KMS-11 (cell line): Measurements from ENCODE around the gene PCED1B.

Source experiments
- H2AFZ ChIP-seq: fragments of 200-600 bp; sonication (generic); 2 replicates; pipeline ENCODE4 v1.6.1; 2016; ENCODE audit warnings: antibody characterized with exemption, mixed run types, low read depth
- H3K27ac ChIP-seq: fragments of 200-600 bp; sonication (generic); 2 replicates; pipeline ENCODE4 v1.6.1; 2016; ENCODE audit warnings: mild to moderate bottlenecking, mixed run types
- H3K27me3 ChIP-seq: fragments of 200-600 bp; sonication (generic); 2 replicates; pipeline ENCODE4 v1.6.1; 2017; ENCODE audit warnings: mild to moderate bottlenecking, low read depth, mixed run types, moderate library complexity; ENCODE audit not compliant: insufficient read depth
- H3K36me3 ChIP-seq: fragments of 200-600 bp; sonication (generic); 2 replicates; pipeline ENCODE4 v1.6.1; 2017; ENCODE audit warnings: mild to moderate bottlenecking, mixed run types; ENCODE audit not compliant: insufficient read depth
- H3K4me1 ChIP-seq: fragments of 200-600 bp; sonication (generic); 2 replicates; pipeline ENCODE4 v1.6.1; 2016; ENCODE audit warnings: mild to moderate bottlenecking, low read depth, mixed run types; ENCODE audit not compliant: poor library complexity, severe bottlenecking
- H3K4me2 ChIP-seq: fragments of 200-600 bp; sonication (generic); 2 replicates; pipeline ENCODE4 v1.7.0; 2016; ENCODE audit warnings: mild to moderate bottlenecking, mixed run types
- H3K4me3 ChIP-seq: fragments of 200-600 bp; sonication (generic); IDR thresholded peaks from 2 replicates; pipeline ENCODE4 v1.6.1; 2017; ENCODE audit warnings: low read depth, low read length, mixed read lengths; ENCODE audit not compliant: insufficient read depth
- H3K79me2 ChIP-seq: fragments of 200-600 bp; sonication (generic); 2 replicates; pipeline ENCODE4 v1.6.1; 2016; ENCODE audit warnings: low read depth, mixed run types; ENCODE audit not compliant: insufficient read depth
- H3K9ac ChIP-seq: fragments of 200-600 bp; sonication (generic); 2 replicates; pipeline ENCODE4 v1.6.1; 2016; ENCODE audit warnings: mild to moderate bottlenecking, mixed run types
- H4K20me1 ChIP-seq: fragments of 200-600 bp; sonication (generic); 2 replicates; pipeline ENCODE4 v1.6.1; 2016; ENCODE audit warnings: mild to moderate bottlenecking, mixed run types; ENCODE audit not compliant: insufficient read depth
- TF ChIP-seq, protein P1 (sequence below): fragments of 200-600 bp; sonication (generic); conservative IDR thresholded peaks from 2 replicates; pipeline ENCODE4 v1.6.1; 2017; ENCODE audit warnings: low read depth, mild to moderate bottlenecking, antibody characterized with exemption, low read length, moderate library complexity, mixed read lengths

PCED1B gene

DNA sequence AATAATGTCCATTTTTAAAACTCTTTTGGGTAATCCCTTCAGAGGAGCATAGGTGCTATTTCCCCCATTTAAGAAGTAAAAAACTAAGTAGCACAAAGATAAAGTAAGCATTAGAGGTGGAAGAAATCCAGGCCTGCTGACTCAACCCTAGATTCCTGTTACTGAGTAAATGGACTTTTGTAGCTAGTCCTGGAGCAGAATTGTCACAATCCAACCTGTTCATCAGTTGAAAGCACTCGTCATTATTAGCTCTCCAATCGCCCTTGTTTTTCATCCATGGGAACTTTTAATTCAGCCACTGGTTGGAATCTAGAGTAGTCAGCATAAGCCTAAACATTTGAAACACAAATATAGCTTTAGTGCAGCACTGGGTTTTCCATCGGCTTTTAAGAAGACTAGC is 139.8 kb downstream of the PCED1B start:
- no peaks in the 10 kb centered on the region for H4K20me1 ChIP-seq
- TF ChIP-seq, protein P1, sequence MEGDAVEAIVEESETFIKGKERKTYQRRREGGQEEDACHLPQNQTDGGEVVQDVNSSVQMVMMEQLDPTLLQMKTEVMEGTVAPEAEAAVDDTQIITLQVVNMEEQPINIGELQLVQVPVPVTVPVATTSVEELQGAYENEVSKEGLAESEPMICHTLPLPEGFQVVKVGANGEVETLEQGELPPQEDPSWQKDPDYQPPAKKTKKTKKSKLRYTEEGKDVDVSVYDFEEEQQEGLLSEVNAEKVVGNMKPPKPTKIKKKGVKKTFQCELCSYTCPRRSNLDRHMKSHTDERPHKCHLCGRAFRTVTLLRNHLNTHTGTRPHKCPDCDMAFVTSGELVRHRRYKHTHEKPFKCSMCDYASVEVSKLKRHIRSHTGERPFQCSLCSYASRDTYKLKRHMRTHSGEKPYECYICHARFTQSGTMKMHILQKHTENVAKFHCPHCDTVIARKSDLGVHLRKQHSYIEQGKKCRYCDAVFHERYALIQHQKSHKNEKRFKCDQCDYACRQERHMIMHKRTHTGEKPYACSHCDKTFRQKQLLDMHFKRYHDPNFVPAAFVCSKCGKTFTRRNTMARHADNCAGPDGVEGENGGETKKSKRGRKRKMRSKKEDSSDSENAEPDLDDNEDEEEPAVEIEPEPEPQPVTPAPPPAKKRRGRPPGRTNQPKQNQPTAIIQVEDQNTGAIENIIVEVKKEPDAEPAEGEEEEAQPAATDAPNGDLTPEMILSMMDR = no peak
- no peak overlapping the region for H3K4me2 ChIP-seq
- no peak overlapping the region for H3K4me3 ChIP-seq
- H3K9ac ChIP-seq = no peak overlapping the region
- H3K79me2 ChIP-seq = no peaks in the 10 kb centered on the region
- no peaks in the 10 kb centered on the region for H3K36me3 ChIP-seq
- H2AFZ ChIP-seq = no peak overlapping the region
- H3K27me3 ChIP-seq = no peaks in the 10 kb centered on the region
- peaks cover 31% of the 10 kb centered on the region for H3K4me1 ChIP-seq
- no peak overlapping the region for H3K27ac ChIP-seq

DNA sequence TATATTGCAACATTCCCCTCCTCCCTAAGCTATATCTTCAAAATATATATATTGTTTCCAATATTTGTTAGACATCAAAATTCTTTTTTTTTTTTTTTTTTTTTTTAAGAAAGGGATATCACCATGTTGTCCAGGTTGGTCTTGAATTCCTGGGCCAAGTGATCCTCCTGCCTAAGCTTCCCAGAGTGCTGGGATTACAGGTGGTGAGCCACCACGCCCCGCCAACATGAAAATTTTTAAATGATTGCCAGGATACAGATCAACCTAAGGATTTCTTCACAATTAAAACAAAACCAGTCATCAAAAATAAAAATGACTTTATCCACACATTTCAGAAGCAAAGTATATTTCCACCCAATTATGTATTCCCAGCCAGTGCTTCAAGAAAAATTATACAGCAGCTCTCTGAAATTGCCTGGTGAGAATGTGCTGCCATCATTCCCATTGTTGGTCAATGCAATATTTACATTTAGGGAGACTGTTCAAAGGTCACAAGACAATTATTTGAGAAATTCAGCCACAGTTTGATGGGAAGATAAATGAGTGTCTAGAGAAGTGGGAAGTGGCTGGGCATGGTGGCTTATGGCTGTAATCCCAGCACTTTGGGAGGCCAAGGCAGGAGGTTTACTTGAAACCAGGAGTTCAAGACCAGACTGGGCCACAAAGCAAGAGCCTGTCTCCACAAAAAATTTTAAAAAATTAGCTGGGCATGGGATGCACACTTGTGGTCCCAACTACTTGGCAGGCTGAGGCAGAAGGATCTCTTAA is 142.0 kb downstream of the PCED1B start:
- H2AFZ ChIP-seq = no peak overlapping the region
- no peaks in the 10 kb centered on the region for H4K20me1 ChIP-seq
- no peak overlapping the region for H3K4me3 ChIP-seq
- peaks cover 19% of the 10 kb centered on the region for H3K4me1 ChIP-seq
- H3K4me2 ChIP-seq = no peak overlapping the region
- no peak overlapping the region for H3K27ac ChIP-seq
- no peaks in the 10 kb centered on the region for H3K79me2 ChIP-seq
- TF ChIP-seq, protein P1 = no peak
- no peaks in the 10 kb centered on the region for H3K27me3 ChIP-seq
- H3K36me3 ChIP-seq = no peaks in the 10 kb centered on the region; the same call in 1 of the 2 replicates
- H3K9ac ChIP-seq = no peak overlapping the region

DNA sequence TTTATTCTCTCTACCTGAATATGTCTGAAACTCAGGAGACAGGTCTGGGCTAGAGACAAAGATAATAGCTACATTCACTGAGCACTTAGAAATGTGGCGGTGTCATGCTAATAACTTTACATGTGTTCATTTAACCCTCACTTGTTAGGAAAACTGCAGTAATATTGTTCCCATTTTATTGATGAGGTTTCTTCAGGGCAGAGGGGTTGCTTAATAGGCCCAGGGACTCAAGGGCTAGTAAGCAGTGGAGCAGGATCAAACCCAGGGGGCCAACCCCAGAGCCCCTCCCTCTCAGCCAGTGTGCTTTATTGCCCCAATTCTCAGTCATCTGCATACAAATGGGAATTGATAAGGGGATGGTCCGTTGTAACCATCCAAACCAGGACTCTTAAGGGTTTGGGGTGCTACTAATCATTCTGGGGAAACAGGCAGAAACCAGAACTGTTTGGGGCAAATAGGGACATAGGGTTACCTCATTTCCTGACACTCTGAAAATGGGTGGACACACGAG is 143.2 kb downstream of the PCED1B start:
- H3K4me1 ChIP-seq = peaks cover 8% of the 10 kb centered on the region
- H3K4me3 ChIP-seq = no peak overlapping the region
- H2AFZ ChIP-seq = no peak overlapping the region
- no peaks in the 10 kb centered on the region for H3K27me3 ChIP-seq
- no peak overlapping the region for H3K9ac ChIP-seq
- H3K79me2 ChIP-seq = no peaks in the 10 kb centered on the region
- no peaks in the 10 kb centered on the region for H4K20me1 ChIP-seq
- H3K27ac ChIP-seq = no peak overlapping the region
- TF ChIP-seq, protein P1 = no peak
- no peak overlapping the region for H3K4me2 ChIP-seq
- H3K36me3 ChIP-seq = no peaks in the 10 kb centered on the region; the same call in 1 of the 2 replicates

DNA sequence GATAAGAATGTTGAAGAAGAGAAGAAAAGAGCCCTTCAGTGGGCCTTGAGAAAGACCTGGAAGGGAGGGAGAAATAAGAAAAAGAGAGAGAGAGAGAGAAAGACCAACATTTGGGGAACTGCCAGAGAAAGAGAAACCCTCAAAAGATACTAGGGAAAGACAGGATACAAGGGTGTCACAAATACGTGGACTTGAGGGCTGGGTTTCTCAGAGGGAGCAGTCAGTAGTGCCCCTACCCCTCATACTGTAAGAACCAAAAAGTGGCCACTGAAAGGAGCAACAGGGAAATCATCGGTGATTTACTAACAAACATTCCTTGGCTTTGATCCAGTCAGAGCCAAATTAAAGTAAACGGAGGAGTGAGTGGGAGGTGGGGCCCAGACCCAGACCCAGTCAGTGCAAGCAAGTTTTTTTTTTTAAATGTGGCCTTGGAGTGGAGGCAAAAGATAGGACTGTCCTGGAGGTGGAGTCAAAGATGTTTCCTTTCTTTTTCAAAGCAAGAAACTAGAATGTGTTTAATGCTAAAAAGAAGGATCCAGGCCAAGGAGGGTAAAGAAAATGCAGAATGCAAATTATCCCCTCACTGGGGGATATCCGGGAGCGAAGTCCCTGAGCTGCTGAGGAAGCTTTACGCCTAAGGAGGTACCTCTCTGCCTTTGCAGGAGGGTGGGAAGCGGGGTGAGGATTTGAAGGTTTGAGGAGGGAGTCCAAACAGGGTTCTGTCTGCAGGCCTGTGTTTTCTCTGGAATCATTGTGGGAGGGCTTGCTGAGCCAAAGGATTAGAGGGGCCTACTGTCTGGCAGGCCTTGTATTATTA is 143.8 kb downstream of the PCED1B start:
- H4K20me1 ChIP-seq = no peaks in the 10 kb centered on the region
- H2AFZ ChIP-seq = no peak overlapping the region
- no peak overlapping the region for H3K4me2 ChIP-seq
- H3K4me3 ChIP-seq = no peak overlapping the region
- no peaks in the 10 kb centered on the region for H3K79me2 ChIP-seq
- H3K27me3 ChIP-seq = no peaks in the 10 kb centered on the region
- TF ChIP-seq, protein P1 = no peak
- no peaks in the 10 kb centered on the region; the same call in 1 of the 2 replicates for H3K36me3 ChIP-seq
- no peak overlapping the region for H3K27ac ChIP-seq
- peaks cover 2% of the 10 kb centered on the region for H3K4me1 ChIP-seq
- no peak overlapping the region for H3K9ac ChIP-seq
